ENCODE results near the gene CCDC66.
A peak's percentile ranks its signal among the peaks of the same experiment; 100 is the strongest.
"Not testable (repeated sequence)": the region's sequence is repeated elsewhere in the genome, so short reads cannot be mapped to it uniquely, and the experiment has no call there.

Gene CCDC66

DNA sequence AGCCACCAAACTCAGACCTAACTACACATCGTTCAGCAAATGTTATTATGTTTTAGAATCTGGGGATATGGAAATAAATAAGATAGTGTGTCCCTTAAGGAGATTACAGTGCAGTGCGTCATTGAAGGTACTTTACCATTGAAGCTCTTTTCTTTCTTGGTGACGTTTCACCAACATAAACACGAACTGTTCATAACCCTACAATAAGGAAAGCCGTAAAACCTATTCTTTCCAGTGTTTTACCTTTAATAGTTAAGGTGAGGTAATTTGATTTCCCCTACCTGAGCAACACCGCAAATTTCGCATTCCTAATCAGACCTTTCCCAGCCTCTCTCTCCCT is 826 bp downstream of the CCDC66 start:
- TF ChIP-seq, protein P1, sequence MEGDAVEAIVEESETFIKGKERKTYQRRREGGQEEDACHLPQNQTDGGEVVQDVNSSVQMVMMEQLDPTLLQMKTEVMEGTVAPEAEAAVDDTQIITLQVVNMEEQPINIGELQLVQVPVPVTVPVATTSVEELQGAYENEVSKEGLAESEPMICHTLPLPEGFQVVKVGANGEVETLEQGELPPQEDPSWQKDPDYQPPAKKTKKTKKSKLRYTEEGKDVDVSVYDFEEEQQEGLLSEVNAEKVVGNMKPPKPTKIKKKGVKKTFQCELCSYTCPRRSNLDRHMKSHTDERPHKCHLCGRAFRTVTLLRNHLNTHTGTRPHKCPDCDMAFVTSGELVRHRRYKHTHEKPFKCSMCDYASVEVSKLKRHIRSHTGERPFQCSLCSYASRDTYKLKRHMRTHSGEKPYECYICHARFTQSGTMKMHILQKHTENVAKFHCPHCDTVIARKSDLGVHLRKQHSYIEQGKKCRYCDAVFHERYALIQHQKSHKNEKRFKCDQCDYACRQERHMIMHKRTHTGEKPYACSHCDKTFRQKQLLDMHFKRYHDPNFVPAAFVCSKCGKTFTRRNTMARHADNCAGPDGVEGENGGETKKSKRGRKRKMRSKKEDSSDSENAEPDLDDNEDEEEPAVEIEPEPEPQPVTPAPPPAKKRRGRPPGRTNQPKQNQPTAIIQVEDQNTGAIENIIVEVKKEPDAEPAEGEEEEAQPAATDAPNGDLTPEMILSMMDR (conservative IDR thresholded peaks at IDR 0.05; ENCODE audit: control insufficient read depth, insufficient read depth, low read depth, low read length) = no peak
- no peak for DNase-seq (ENCODE audit: low read depth)

DNA sequence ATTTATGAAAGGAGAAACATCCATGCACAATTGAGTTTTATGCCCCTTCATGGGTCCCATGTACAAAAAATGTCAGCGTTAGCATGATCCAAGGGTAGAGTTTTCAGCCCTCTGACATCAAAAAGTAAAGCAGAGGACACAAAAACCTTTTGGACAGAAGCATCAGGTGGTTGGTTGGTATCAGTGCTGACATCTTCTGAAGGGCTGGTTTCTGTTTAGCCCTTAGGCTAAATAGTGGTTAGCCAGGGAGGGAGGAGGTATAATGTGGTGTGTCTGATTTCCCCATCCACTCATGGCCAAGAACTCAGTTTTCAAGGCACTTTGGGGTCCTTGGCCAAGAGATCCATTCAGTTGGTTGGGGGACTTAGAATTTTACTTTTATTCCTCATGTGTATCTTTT is 16.5 kb downstream of the CCDC66 start:
- TF ChIP-seq, protein P1 (conservative IDR thresholded peaks at IDR 0.05; ENCODE audit: control insufficient read depth, insufficient read depth, low read depth, low read length) = no peak
- H3K4me3 ChIP-seq (ENCODE audit: control insufficient read depth, low read depth, low read length) = no peak overlapping the region
- no peak for DNase-seq (ENCODE audit: low read depth)

More for the DNA sequence above, 826 bp downstream of the CCDC66 start:
- H3K4me3 ChIP-seq (ENCODE audit: control insufficient read depth, low read depth, low read length) = peak overlapping the region; percentile 89

DNA sequence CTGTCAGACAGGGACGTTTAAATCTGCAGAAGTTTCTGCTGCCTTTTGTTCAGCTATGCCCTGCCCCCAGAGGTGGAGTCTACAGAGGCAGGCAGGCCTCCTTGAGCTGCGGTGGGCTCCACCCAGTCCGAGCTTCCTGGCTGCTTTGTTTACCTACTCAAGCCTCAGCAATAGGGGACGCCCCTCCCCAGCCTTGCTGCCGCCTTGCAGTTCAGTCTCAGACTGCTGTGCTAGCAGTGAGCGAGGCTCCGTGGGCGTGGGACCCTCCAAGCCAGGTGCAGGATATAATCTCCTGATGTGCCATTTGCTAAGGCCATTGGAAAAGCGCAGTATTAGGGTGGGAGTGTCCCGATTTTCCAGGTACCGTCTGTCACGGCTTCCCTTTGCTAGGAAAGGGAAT is 25.0 kb downstream of the CCDC66 start:
- not testable (repeated sequence) for H3K4me3 ChIP-seq (ENCODE audit: control insufficient read depth, low read depth, low read length); DNase-seq (ENCODE audit: low read depth)

DNA sequence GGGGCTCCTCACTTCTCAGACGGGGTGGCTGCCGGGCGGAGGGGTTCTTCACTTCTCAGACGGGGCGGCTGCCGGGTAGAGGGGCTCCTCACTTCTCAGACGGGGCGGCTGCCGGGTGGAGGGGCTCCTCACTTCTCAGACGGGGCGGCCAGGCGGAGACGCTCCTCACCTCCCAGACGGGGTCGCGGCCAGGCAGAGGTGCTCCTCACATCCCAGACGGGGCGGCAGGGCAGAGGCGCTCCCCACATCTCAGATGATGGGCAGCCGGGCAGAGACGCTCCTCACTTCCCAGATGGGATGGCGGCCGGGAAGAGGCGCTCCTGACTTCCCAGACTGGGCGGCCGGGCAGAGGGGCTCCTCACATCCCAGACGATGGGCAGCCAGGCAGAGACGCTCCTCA is 27.3 kb downstream of the CCDC66 start:
- not testable (repeated sequence) for H3K4me3 ChIP-seq (ENCODE audit: control insufficient read depth, low read depth, low read length); DNase-seq (ENCODE audit: low read depth)

DNA sequence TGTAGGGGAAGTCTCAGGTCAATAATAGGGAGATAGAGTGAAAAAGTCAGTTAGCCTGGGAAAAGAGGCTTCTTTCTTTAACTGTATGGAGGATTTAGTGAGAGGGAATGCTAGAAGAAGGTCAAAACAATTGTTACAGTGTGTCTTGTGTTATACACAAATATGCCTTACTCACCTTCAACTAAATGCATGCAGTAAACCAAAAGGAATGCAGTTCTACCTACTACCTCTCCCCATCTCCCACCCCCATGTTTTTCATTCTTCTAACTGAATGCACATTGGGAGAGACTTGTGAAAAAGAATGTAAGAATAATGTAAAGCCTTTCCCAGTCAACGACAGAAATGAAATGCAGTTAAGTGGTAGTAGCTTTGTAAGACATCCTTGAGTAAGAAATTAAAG is 33.8 kb downstream of the CCDC66 start:
- H3K4me3 ChIP-seq (ENCODE audit: control insufficient read depth, low read depth, low read length) = no peak overlapping the region
- TF ChIP-seq, protein P1 (conservative IDR thresholded peaks at IDR 0.05; ENCODE audit: control insufficient read depth, insufficient read depth, low read depth, low read length) = no peak
- DNase-seq (ENCODE audit: low read depth) = no peak

DNA sequence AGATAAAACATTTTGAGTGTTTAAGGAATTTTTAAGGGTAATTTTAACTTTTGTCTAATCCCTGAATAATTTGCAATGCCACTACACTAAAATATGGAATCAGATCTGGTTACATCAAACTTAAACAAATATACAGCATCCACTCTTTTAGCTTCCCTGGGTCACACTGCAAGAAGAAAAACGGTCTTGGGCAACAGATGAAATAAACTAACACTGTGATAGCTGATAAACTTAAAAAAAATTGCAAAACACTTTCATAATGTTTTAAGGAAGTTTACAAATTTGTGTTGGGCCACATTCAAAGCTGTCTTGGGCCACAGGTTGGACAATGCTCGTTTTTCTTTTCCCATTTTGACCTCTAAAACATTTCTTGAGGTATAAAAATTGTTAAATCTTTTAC is 34.3 kb downstream of the CCDC66 start:
- no peak for DNase-seq (ENCODE audit: low read depth)
- H3K4me3 ChIP-seq (ENCODE audit: control insufficient read depth, low read depth, low read length) = no peak overlapping the region
- TF ChIP-seq, protein P1 (conservative IDR thresholded peaks at IDR 0.05; ENCODE audit: control insufficient read depth, insufficient read depth, low read depth, low read length) = no peak

DNA sequence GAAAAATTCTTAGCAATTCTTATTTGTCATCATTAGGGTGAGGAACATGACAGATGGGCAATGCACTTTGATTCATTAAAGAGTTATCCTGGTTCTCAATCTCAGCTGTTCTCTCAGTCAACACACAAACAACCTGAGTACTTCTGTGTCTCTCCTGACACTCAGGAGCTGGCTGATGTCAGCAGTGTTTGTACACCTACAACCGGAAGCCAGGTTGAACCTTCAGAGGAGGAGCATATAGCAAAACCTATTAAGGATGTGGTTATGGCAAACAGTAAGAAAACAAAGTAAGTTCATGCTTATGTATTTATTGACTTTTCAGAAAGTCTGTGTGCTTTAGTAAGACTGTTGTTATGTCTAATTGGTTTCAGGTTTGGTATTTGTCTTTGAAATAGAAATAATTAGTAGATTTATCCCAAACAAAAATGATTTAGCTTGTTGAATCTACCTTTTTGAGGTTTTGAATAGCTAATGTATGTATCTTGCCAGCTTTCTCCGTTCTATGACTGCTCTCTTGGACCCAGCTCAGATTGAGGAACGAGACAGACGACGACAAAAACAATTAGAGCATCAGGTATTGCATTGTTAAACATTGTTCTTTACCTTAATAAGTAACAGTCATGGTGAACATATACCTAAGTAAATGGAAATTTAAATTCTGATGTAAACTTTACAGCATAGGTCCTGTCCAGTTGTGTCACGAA is 36.6 kb downstream of the CCDC66 start:
- no peak overlapping the region for H3K4me3 ChIP-seq (ENCODE audit: control insufficient read depth, low read depth, low read length)
- TF ChIP-seq, protein P1 (conservative IDR thresholded peaks at IDR 0.05; ENCODE audit: control insufficient read depth, insufficient read depth, low read depth, low read length) = no peak
- no peak for DNase-seq (ENCODE audit: low read depth)

All from fibroblast of mammary gland (primary cell).